GM12874 (cell line): ENCODE measurements around the gene C10orf120.

ENCODE experiments used
- CTCF ChIP-seq: IDR thresholded peaks from 2 replicates; pipeline ENCODE4 v1.5.1; 2011; ENCODE audit warnings: low read depth, mild to moderate bottlenecking, control low read depth, low read length, moderate library complexity; ENCODE audit not compliant: insufficient read depth

Gene C10orf120

GRCh38 chr10:122682522-122682921 lies 17.1 kb downstream of the C10orf120 start:
- no peak for TF ChIP-seq CTCF

GRCh38 chr10:122678266-122678665 lies 21.4 kb downstream of the C10orf120 start:
- TF ChIP-seq CTCF: no peak

GRCh38 chr10:122675278-122675677 lies 24.4 kb downstream of the C10orf120 start:
- no peak for TF ChIP-seq CTCF

- no peak for TF ChIP-seq CTCF
Measured at GRCh38 chr10:122674781-122675180, 24.9 kb downstream of the C10orf120 start.

GRCh38 chr10:122673731-122674130 lies 25.9 kb downstream of the C10orf120 start:
- no peak for TF ChIP-seq CTCF

GRCh38 chr10:122673269-122673668 lies 26.4 kb downstream of the C10orf120 start:
- TF ChIP-seq CTCF: no peak

- TF ChIP-seq CTCF: no peak
Measured at GRCh38 chr10:122672655-122673054, 27.0 kb downstream of the C10orf120 start.

- no peak for TF ChIP-seq CTCF
Measured at GRCh38 chr10:122671355-122671754, 28.3 kb downstream of the C10orf120 start.
